K562 (cell line): Measurements from ENCODE around the gene ZDHHC8. TPM values are rescaled to one million over a fixed set of nuclear protein-coding genes. Genes with fewer than 3 reads are reported as not detected.

Experiments
- CHCHD3 ChIP-seq: fragments of 250-450 bp; sonication (Bioruptor Pico); IDR thresholded peaks from 2 replicates; pipeline ENCODE4 v2.1.2; 2022; ENCODE audit warnings: mild to moderate bottlenecking
- ERF ChIP-seq: fragments of 450-650 bp; formaldehyde crosslinking; IDR thresholded peaks from 2 replicates; pipeline ENCODE4 v1.4.0; 2020; ENCODE audit warnings: mild to moderate bottlenecking, mixed read lengths
- GABPA ChIP-seq: fragments of 200-800 bp; sonication (Bioruptor generic); conservative IDR thresholded peaks from 2 replicates; pipeline ENCODE4 v1.6.1; 2016; ENCODE audit warnings: low read depth, missing genetic modification characterization, missing compliant biosample characterization
- POLR2G ChIP-seq: fragments of 200-400 bp; formaldehyde crosslinking; IDR thresholded peaks from 2 replicates; pipeline ENCODE4 v1.6.1; 2017; ENCODE audit warnings: low read depth, mild to moderate bottlenecking, antibody characterized with exemption, low read length, moderate library complexity
- PTTG1 ChIP-seq: fragments of 450-650 bp; IDR thresholded peaks from 2 replicates; pipeline ENCODE4 v1.6.1; 2016; ENCODE audit warnings: low read depth, mild to moderate bottlenecking, missing genetic modification characterization, missing compliant biosample characterization
- RBM15 ChIP-seq: fragments of 200-400 bp; formaldehyde crosslinking; IDR thresholded peaks from 2 replicates; pipeline ENCODE4 v1.6.1; 2018; ENCODE audit warnings: mild to moderate bottlenecking, low read length, moderate library complexity; ENCODE audit not compliant: insufficient read depth
- SLC30A9 ChIP-seq: fragments of 250-450 bp; sonication (Bioruptor Pico); IDR thresholded peaks from 2 replicates; pipeline ENCODE4 v1.8.0; 2022; ENCODE audit warnings: mild to moderate bottlenecking, moderate library complexity
- ZNF3 ChIP-seq: fragments of 250-450 bp; sonication (Bioruptor Pico); IDR thresholded peaks from 2 replicates; pipeline ENCODE4 v1.5.0; 2021; ENCODE audit warnings: mild to moderate bottlenecking, moderate library complexity
- ZNF583 ChIP-seq: fragments of 250-450 bp; sonication (Bioruptor Pico); IDR thresholded peaks from 2 replicates; pipeline ENCODE4 v1.4.0; 2020
- polyA plus RNA-seq, 8 experiments: library from polyadenylated mRNA; depleted of rRNA in 4 of 8; stranded (reverse) in 5 of 8; unstranded in 3 of 8; fragments of >200 nt; fragmentation: Nextera tagmentation in 2 of 8; fragmentation: Illumina TruSeq in 1 of 8; extraction: Ambion mirVana in 2 of 8; extraction: Trizol in 1 of 8; gene quantifications; 2 replicates each; pipeline versions ENCODE4 v1.2.1 to v1.2.3, GENCODE V29; 2011 to 2014; ENCODE audit warnings: inconsistent platforms in 1 of 8, missing spikeins in 1 of 8
- total RNA-seq, 7 experiments: library from RNA; depleted of rRNA in 6 of 7; stranded (reverse); fragments of >200 nt in 6 of 7; fragmentation: Illumina TruSeq in 2 of 7; extraction: Trizol in 2 of 7; gene quantifications; 2 replicates each; pipeline versions ENCODE4 v1.2.1 to v1.2.3, GENCODE V29; 2011 to 2021; ENCODE audit warnings: low replicate concordance in 1 of 7
- TF ChIP-seq, protein P1 (sequence below): fragments of 450-650 bp; IDR thresholded peaks from 2 replicates; pipeline ENCODE4 v1.6.1; 2017; ENCODE audit warnings: antibody characterized with exemption, mild to moderate bottlenecking
- TF ChIP-seq, protein P2 (sequence below): fragments of 450-650 bp; formaldehyde crosslinking; IDR thresholded peaks from 2 replicates; pipeline ENCODE4 v1.4.0; 2020; ENCODE audit warnings: mild to moderate bottlenecking, moderate library complexity
- TF ChIP-seq, protein P3 (sequence below): fragments of 450-650 bp; IDR thresholded peaks from 2 replicates; pipeline ENCODE4 v1.6.1; 2014; ENCODE audit warnings: low read depth, mild to moderate bottlenecking, moderate library complexity, borderline replicate concordance
- TF ChIP-seq, protein P4 (sequence below): sonication (generic); formaldehyde crosslinking; IDR thresholded peaks from 2 replicates; pipeline ENCODE4 v1.8.0; 2023; ENCODE audit warnings: mild to moderate bottlenecking, missing genetic modification reagents
- TF ChIP-seq, protein P5 (sequence below): fragments of 450-650 bp; IDR thresholded peaks from 2 replicates; pipeline ENCODE4 v1.6.1; 2016; ENCODE audit warnings: low read depth, mild to moderate bottlenecking, moderate library complexity
- TF ChIP-seq, protein P6 (sequence below): fragments of 450-650 bp; formaldehyde crosslinking; IDR thresholded peaks from 2 replicates; pipeline ENCODE4 v1.4.0; 2020; ENCODE audit warnings: mild to moderate bottlenecking, mixed read lengths

Gene ZDHHC8
- total and polyA plus RNA-seq, 9 of the 15 experiments (the other 6 are each of a cell fraction or from before 2014, with no cell fraction given): 0.04 to 109 (median 16.4) TPM

DNA sequence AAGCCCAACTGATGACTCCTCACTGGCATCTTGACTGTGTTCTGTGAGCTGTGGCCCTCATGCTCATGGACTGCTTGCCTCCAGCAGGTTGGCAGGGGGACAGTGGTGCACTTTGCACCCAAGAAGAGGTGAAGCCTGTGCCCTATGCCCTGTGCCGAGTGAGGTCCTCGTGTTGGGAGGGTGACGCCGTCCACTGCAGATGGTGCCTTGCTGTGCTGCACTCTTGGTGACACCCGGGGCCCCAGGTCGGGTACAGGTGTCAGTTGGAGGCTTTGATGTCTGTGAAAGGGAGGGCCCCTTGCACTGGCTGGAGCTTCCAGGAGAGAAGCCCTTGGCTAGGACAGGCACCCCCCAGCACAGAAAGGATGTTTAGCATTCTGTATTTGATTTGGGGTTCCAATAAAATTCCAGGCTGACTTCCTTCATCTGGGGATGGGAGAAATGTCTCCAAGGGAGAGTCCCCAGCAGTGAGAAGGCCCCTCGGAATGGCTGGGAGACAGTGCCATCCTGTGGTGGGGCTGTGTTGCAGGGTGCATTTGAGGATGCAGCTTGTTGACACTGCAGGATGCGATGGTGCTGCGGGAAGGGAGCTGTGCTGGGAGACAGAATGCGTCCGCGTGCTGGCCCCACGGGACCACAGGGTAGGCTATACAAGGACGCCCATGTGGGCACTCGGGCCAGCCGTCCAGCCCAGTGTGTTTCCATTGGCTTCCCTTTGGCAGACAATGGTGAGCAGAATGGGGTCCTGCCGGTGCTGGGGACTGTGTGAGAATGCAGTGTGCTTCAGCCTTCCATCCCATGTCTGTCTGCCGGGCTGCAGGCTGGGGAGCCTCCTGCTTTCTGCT is 2.5 kb upstream of the ZDHHC8 start (continued):
- TF ChIP-seq, protein P1, sequence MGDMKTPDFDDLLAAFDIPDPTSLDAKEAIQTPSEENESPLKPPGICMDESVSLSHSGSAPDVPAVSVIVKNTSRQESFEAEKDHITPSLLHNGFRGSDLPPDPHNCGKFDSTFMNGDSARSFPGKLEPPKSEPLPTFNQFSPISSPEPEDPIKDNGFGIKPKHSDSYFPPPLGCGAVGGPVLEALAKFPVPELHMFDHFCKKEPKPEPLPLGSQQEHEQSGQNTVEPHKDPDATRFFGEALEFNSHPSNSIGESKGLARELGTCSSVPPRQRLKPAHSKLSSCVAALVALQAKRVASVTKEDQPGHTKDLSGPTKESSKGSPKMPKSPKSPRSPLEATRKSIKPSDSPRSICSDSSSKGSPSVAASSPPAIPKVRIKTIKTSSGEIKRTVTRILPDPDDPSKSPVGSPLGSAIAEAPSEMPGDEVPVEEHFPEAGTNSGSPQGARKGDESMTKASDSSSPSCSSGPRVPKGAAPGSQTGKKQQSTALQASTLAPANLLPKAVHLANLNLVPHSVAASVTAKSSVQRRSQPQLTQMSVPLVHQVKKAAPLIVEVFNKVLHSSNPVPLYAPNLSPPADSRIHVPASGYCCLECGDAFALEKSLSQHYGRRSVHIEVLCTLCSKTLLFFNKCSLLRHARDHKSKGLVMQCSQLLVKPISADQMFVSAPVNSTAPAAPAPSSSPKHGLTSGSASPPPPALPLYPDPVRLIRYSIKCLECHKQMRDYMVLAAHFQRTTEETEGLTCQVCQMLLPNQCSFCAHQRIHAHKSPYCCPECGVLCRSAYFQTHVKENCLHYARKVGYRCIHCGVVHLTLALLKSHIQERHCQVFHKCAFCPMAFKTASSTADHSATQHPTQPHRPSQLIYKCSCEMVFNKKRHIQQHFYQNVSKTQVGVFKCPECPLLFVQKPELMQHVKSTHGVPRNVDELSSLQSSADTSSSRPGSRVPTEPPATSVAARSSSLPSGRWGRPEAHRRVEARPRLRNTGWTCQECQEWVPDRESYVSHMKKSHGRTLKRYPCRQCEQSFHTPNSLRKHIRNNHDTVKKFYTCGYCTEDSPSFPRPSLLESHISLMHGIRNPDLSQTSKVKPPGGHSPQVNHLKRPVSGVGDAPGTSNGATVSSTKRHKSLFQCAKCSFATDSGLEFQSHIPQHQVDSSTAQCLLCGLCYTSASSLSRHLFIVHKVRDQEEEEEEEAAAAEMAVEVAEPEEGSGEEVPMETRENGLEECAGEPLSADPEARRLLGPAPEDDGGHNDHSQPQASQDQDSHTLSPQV: no peak
- no peak for TF ChIP-seq SLC30A9
- TF ChIP-seq, protein P2, sequence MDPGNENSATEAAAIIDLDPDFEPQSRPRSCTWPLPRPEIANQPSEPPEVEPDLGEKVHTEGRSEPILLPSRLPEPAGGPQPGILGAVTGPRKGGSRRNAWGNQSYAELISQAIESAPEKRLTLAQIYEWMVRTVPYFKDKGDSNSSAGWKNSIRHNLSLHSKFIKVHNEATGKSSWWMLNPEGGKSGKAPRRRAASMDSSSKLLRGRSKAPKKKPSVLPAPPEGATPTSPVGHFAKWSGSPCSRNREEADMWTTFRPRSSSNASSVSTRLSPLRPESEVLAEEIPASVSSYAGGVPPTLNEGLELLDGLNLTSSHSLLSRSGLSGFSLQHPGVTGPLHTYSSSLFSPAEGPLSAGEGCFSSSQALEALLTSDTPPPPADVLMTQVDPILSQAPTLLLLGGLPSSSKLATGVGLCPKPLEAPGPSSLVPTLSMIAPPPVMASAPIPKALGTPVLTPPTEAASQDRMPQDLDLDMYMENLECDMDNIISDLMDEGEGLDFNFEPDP: no peak
- peak; percentile 91 for TF ChIP-seq POLR2G
- no peak for TF ChIP-seq PTTG1 (tag)
- no peak for TF ChIP-seq CHCHD3
- TF ChIP-seq ERF (CRISPR knock-in tag): peak; percentile 66
- TF ChIP-seq, protein P3, sequence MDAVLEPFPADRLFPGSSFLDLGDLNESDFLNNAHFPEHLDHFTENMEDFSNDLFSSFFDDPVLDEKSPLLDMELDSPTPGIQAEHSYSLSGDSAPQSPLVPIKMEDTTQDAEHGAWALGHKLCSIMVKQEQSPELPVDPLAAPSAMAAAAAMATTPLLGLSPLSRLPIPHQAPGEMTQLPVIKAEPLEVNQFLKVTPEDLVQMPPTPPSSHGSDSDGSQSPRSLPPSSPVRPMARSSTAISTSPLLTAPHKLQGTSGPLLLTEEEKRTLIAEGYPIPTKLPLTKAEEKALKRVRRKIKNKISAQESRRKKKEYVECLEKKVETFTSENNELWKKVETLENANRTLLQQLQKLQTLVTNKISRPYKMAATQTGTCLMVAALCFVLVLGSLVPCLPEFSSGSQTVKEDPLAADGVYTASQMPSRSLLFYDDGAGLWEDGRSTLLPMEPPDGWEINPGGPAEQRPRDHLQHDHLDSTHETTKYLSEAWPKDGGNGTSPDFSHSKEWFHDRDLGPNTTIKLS: peak; percentile 28
- TF ChIP-seq, protein P4, sequence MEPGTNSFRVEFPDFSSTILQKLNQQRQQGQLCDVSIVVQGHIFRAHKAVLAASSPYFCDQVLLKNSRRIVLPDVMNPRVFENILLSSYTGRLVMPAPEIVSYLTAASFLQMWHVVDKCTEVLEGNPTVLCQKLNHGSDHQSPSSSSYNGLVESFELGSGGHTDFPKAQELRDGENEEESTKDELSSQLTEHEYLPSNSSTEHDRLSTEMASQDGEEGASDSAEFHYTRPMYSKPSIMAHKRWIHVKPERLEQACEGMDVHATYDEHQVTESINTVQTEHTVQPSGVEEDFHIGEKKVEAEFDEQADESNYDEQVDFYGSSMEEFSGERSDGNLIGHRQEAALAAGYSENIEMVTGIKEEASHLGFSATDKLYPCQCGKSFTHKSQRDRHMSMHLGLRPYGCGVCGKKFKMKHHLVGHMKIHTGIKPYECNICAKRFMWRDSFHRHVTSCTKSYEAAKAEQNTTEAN (CRISPR knock-in tag): no peak
- TF ChIP-seq ZNF3: no peak
- TF ChIP-seq, protein P5, sequence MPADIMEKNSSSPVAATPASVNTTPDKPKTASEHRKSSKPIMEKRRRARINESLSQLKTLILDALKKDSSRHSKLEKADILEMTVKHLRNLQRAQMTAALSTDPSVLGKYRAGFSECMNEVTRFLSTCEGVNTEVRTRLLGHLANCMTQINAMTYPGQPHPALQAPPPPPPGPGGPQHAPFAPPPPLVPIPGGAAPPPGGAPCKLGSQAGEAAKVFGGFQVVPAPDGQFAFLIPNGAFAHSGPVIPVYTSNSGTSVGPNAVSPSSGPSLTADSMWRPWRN: 0 out of 2 replicates have a peak, but pooled peaks have one; percentile 12
- TF ChIP-seq, protein P6, sequence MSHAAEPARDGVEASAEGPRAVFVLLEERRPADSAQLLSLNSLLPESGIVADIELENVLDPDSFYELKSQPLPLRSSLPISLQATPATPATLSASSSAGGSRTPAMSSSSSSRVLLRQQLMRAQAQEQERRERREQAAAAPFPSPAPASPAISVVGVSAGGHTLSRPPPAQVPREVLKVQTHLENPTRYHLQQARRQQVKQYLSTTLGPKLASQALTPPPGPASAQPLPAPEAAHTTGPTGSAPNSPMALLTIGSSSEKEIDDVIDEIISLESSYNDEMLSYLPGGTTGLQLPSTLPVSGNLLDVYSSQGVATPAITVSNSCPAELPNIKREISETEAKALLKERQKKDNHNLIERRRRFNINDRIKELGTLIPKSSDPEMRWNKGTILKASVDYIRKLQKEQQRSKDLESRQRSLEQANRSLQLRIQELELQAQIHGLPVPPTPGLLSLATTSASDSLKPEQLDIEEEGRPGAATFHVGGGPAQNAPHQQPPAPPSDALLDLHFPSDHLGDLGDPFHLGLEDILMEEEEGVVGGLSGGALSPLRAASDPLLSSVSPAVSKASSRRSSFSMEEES: peak; percentile 26; the same call in 1 of the 2 replicates
- TF ChIP-seq ZNF583 (CRISPR knock-in tag): peak; percentile 57; the same call in 1 of the 2 replicates
- TF ChIP-seq RBM15: no peak
- no peak for TF ChIP-seq GABPA (tag)
